Right kidney (tissue), 9 donors: Measurements from ENCODE around the gene AKAP1.

ENCODE experiments used
- DNase-seq: peaks from one replicate; pipeline ENCODE4 v3.0.0-alpha.2; 2016
- long read RNA-seq, 8 donors: transcript quantifications; one replicate each; lab custom pipeline, GENCODE V29; 2026

Gene AKAP1, protein sequence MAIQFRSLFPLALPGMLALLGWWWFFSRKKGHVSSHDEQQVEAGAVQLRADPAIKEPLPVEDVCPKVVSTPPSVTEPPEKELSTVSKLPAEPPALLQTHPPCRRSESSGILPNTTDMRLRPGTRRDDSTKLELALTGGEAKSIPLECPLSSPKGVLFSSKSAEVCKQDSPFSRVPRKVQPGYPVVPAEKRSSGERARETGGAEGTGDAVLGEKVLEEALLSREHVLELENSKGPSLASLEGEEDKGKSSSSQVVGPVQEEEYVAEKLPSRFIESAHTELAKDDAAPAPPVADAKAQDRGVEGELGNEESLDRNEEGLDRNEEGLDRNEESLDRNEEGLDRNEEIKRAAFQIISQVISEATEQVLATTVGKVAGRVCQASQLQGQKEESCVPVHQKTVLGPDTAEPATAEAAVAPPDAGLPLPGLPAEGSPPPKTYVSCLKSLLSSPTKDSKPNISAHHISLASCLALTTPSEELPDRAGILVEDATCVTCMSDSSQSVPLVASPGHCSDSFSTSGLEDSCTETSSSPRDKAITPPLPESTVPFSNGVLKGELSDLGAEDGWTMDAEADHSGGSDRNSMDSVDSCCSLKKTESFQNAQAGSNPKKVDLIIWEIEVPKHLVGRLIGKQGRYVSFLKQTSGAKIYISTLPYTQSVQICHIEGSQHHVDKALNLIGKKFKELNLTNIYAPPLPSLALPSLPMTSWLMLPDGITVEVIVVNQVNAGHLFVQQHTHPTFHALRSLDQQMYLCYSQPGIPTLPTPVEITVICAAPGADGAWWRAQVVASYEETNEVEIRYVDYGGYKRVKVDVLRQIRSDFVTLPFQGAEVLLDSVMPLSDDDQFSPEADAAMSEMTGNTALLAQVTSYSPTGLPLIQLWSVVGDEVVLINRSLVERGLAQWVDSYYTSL
- long read RNA-seq, donor 1, partial matches to known transcripts = 0 of 4 reads
- long read RNA-seq, donor 1, other reads (novel, unspliced or antisense) = 0 of 4 reads
- long read RNA-seq, donor 2, partial matches to known transcripts = 5 of 6 reads
- long read RNA-seq, donor 2, other reads (novel, unspliced or antisense) = 0 of 6 reads
- long read RNA-seq, donor 3, partial matches to known transcripts = 0 of 1 reads
- long read RNA-seq, donor 3, other reads (novel, unspliced or antisense) = 0 of 1 reads
- long read RNA-seq, donor 4, partial matches to known transcripts = 6 of 8 reads
- long read RNA-seq, donor 4, other reads (novel, unspliced or antisense) = 0 of 8 reads
- long read RNA-seq, donor 5, partial matches to known transcripts = 7 of 11 reads
- long read RNA-seq, donor 5, other reads (novel, unspliced or antisense) = 0 of 11 reads
- long read RNA-seq, donor 6, partial matches to known transcripts = 16 of 17 reads
- long read RNA-seq, donor 6, other reads (novel, unspliced or antisense) = 0 of 17 reads
- long read RNA-seq, donor 7 = 0 reads
- long read RNA-seq, donor 8, partial matches to known transcripts = 11 of 12 reads
- long read RNA-seq, donor 8, other reads (novel, unspliced or antisense) = 0 of 12 reads

DNA sequence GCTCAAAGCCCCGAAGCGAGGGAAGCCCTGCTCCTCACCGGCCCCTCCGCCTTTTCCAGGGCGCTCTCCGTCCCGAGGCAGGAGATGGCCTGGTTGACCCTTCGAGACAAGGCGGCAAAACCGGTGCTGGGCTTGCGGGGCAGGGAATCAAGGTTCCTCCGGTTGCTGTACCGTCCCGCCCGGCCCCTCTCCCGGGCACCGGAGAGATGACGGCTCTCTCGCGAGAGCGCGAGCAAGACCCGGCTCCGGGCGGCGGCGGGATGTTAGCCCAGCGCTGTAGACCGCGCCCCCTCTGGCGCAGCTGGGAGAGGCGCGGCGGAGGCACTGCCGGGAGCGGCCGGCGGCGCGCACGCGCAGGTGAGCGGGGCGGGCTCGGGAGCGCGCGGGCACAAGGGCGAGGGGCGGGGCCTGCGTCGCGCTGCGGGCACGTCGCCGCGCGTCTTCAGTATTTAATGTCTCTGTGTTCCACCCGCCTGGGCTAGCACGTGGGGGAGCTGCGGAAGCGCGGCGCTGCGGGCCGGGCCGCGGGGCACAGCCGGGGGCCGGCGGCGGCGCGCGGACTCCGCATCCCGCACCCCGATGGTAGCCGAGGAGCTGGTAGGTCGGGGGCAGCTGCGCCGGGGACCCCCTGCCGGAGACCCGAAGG is at the start of gene AKAP1:
AKAP1 (plus strand) TSS at position 445 of the 646 bp plus-strand sequence. CDS start 20,219 bp downstream, outside the sequence.
- peak; percentile 97 for DNase-seq

DNA sequence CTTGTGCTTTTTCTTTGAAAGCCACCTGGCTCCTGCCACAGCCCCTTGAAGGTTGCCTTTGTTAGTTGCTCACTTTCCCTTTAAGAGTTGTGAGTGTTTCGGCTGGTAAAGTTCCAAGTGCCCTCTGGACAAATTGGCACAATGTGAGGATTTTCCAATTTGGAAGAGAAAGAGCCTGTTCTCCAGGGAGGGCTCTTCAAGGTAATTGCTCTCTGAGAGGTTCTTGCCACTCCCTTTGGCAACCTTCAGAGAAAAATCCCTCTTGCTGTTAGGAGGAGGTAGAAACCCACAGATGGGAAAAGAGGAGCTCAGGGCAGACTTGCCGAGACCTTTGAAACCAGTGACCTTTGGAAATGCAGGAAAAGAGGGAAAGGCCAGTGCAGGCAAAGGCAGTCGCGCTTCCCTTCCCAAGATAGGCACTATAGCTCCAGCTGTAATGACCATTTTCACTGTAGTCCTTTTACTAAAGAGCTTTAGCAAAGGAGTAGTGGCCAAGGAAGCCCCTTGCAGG is 49.0 kb upstream of the AKAP1 start:
- DNase-seq = no peak

DNA sequence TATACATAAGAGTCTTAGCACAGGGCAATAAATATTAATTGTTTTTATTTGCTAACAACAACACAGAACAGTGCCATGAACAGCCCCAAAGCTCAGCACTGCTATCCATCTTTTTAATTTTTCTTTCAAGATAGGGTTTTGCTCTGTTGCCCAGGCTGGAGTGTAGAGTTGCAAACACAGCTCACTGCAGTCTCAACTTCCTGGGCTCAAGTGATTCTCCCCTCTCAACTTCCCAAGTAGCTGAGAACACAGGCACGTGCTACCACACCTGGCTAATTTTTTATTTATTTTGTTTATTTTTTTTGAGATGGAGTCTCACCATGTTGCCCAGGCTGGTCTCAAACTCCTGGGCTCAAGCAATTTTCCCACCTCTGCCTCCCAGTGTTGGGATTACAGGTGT is 47.6 kb upstream of the AKAP1 start:
- DNase-seq = no peak

GRCh38 chr17:57038486-57038885 is 46.6 kb upstream of the AKAP1 start:
- no peak for DNase-seq

DNA sequence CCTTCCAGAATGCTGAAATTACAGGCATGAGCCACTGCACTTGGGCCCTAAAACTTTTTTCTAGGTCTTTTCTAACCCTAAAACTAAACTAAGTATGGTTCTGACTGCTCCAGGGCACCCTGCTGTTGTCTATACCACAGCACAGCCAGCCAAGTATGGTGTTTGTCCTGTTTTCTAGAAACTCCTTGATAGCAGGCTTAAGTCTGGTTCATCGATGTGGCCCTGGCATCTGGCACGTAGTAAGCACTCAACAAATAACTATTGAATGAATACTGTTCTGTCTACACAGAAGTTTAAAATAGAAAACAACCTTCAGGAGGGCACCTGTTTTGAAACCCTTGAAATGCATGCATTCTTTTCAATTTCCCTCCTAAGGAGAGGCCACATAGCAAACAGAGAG is 44.5 kb upstream of the AKAP1 start:
- no peak for DNase-seq

GRCh38 chr17:57043276-57043675 is 41.8 kb upstream of the AKAP1 start:
- no peak for DNase-seq

DNA sequence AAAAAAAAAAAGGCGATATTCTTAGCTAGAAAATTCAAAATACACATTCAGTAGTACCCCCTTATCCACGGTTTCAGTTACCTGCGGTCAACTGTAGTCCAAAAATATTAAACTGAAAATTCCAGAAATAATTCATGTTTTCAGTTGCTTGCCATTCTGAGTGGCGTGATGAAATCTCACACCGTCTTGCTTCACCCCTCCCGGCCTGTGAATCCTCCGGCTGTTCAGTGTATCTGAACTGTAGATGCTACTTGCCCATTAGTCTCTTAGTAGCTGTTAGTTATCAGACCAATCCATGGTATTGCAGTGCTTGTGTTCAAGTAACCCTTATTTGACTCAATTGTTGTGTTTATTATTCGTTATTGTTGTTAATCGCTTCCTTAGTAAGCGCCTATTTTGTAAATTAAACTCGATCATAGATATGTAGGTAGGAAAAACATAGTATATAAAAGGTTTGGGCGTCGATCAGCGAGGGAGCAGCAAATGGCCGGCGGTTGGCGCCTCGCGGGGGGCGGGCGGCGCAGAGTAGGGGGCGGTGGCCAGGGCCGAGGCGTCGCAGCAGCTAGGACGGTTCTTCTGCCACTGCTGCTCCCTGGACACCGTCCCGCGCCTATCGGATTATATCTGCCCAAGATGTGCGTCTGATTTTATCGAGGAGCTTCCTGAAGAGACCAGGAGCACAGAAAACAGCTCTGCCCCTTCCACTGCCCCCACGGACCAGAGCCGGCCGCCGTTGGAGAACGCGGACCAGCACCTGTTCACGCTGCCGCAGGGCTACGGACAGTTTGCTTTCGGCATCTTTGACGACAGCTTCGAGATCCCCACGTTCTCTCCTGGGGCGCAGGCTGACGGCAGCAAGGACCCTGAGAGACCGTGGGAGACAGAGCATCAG is 39.8 kb upstream of the AKAP1 start:
- no peak for DNase-seq

DNA sequence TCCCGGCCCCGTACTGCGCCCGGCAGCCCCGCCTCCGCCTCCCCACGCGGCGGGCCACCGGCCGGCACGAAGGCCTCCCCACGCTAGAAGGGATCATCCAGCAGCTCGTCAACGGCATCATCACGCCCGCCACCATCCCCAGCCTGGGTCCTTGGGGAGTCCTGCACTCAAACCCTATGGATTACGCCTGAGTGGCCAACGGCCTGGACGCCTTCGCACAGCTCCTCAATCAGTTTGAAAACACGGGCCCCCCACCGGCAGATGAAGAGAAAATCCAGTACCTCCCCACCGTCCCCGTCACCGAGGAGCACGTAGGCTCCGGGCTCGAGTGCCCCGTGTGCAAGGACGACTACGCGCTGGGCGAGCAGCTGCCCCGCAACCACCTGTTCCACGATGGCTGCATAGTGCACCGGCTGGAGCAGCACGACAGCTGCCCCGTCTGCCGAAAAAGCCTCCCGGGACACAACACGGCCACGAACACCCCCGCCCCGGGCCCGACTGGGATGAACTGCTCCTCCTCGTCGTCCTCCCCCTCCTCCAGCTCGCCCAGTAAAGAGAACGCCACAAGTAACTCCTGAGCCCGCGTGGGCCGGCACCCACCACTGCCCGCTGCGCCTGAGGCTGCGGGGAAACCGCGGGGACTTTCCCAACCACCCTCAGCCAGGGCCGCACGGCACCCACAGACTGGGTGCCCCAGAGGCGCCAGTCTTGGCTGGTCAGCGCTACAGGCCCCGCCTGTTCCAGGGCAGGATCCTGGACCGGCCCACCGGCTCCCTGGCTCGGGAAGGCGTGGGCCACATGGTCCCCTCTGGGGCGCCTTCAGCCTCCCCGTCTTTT is 39.0 kb upstream of the AKAP1 start:
- DNase-seq = peak; percentile 59

GRCh38 chr17:57046749-57047148 is 38.3 kb upstream of the AKAP1 start:
- no peak for DNase-seq

GRCh38 chr17:57048096-57048495 is 37.0 kb upstream of the AKAP1 start:
- DNase-seq = no peak

- DNase-seq = no peak
Observed at GRCh38 chr17:57050306-57050705, 34.7 kb upstream of the AKAP1 start.

- no peak for DNase-seq
Observed at GRCh38 chr17:57051886-57052361, 33.1 kb upstream of the AKAP1 start.

- DNase-seq = no peak
Observed at GRCh38 chr17:57062865-57063264, 22.2 kb upstream of the AKAP1 start.

DNA sequence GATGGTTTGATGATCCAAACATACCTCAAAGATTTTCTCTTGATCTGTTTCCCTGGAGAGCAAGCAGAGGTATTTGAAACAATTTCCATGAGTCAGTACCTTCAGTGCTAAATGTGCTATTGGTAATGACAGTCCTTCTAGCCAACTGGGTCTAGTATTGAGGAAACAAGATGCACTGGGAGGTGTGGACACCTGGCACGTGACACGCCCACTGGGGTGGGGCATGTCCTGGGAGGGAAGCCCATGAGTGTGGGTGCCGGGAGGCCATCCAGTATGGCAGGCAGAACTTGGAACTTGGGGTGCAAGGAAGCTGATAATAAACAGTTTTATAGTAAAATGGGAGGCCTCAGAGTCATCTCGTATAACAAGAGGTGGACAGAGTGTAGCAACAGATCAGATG is 17.9 kb upstream of the AKAP1 start:
- DNase-seq = no peak

- DNase-seq = no peak
Observed at GRCh38 chr17:57067781-57068180, 17.3 kb upstream of the AKAP1 start.

DNA sequence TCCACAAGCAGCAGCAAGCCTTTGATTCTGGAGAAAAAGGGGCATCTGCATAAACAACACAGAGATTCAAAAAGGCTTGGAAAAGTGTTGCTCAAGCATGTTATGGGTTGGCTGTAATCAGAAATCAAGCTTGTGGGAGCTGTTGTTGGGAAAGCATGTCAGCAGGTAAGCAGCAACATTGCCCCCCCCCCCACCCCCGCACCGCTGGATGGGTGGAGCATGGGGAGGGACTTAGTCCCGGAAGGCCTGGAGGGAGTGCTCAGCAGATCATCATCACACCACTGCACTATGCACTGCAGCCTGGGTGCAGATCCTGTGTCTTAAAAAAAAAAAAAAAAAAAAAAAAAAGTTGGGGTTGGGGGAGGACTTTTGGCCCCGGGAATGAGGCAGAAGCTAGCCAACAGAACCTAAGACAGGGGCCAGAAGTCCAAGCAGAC is 16.8 kb upstream of the AKAP1 start:
- DNase-seq = no peak

DNA sequence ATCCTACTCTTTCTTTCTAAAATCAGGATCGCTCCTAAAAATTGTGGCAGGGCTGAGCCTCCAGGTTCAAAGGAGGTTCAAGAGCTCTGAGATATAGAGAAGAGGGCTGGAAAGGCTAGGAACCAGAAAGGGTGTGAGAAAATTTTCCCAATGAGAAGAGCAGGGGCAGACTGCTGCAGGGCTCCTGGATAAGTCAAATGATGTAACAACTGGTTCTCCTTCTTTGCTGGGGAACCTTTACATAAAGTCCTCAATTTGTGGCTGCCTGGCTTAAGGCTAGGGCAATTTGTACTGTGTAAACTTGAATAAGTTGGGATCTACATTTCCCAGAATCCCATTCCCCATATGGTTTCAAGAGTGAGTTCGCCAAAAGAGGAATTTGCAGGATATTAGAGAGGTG is 16.3 kb upstream of the AKAP1 start:
- DNase-seq = no peak

DNA sequence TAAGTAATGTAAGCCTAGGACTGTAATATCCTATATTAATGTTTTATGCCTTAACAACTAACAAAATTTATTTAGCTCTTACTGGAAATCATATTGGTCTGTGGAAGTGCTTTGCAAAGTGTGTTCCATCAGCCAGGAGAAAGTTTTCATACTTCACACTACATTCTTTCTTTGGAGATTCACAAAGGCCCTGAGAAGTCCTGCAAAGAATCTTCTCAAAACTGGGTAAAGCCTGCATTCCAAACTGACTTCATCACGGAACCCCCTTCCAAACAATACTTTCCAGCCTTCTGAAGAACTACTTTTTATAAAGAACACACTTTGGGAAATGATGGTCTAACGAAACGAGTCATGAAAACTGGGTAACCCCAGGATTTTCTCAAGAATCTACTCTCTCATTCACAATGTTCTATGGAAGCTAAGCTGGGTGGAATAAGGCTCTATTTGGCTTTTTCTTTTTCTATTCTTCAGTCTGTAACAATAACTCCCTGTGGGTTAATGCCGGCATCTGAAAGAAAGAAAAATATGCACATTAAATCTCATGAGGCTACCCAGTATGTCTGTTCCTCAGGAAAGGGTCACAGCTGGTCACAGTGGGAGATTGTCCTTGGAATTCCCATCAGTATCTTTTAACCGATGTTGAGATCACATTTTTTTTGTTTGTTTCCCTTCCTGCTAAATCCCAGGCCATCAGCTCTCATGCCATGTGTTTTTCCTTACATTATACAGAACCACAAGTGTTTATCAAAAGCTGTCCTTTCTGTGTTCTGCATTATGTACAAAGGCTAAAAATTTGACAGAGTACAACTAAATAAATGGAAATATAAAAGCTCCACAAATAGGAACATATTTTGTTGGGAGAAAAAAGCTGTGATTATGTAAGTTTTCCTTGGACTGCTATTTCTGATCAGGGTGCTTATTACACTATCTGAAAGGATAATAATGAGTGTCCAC is 12.8 kb upstream of the AKAP1 start:
- no peak for DNase-seq
